GM12878 (cell line): ENCODE measurements around the gene DSTYK. TPM values are rescaled to one million over a fixed set of nuclear protein-coding genes. Genes with fewer than 3 reads are reported as not detected.

Source experiments
- ATAC-seq: fragments of 200-7000 bp; cut with Tn5 transposase; 3 replicates; pipeline ENCODE4 v1.9.1; 2020; ENCODE audit warnings: mild to moderate bottlenecking, moderate library complexity
- BruUV-seq: library from RNA; stranded (reverse); fragments of 400-500 nt; replicated peaks from 2 replicates; lab custom pipeline; 2021; lab: Mats Ljungman, UMichigan
- CTCF ChIA-PET: fragments of 300-600 bp; sonication (Branson Sonifier 250); formaldehyde crosslinking; extraction: SDS; loops from one replicate; lab custom pipeline; 2021; ENCODE audit warnings: inconsistent platforms; lab: Yijun Ruan, JAX
- POLR2A ChIA-PET: fragments of 350-600 bp; formaldehyde crosslinking; extraction: SDS; loops from one replicate; lab custom pipeline; 2021; ENCODE audit warnings: inconsistent platforms; lab: Charles Lee
- RAD21 ChIA-PET: fragments of 300-600 bp; sonication (Branson Sonifier 250); formaldehyde crosslinking; loops from one replicate; lab custom pipeline; 2023; ENCODE audit warnings: antibody characterized with exemption; ENCODE audit not compliant: unreplicated experiment; lab: Charles Lee
- SMC1A ChIA-PET: fragments of 300-600 bp; sonication (Branson Sonifier 250); formaldehyde crosslinking; loops from one replicate; lab custom pipeline; 2023; ENCODE audit not compliant: unreplicated experiment, uncharacterized antibody; lab: Charles Lee
- DNase-seq: peaks from one replicate; pipeline ENCODE4 v3.0.0-alpha.2; 2011; ENCODE audit warnings: low read depth, low spot score
- FAIRE-seq: peaks from 3 replicates; lab custom pipeline; 2011; peaks lifted over from hg19 to GRCh38; lab: Jason Lieb, UNC
- H2AFZ ChIP-seq: 2 replicates; pipeline ENCODE4 v1.6.0; 2011; ENCODE audit warnings: low read depth, low read length, control low read depth; ENCODE audit not compliant: control insufficient read depth
- H3K27ac ChIP-seq: 2 replicates; pipeline ENCODE4 v1.5.1; 2011; ENCODE audit warnings: control low read depth; ENCODE audit not compliant: control insufficient read depth, insufficient read depth
- H3K27me3 ChIP-seq, 2 experiments: replicated peaks in 1 of 2; 2 replicates each; pipeline versions ENCODE4 v1.6.0 to v1.6.1; 2011; ENCODE audit warnings: low read length in 1 of 2; ENCODE audit not compliant: control insufficient read depth in 2 of 2, insufficient read depth in 2 of 2
- H3K36me3 ChIP-seq, 2 experiments: 2 replicates each; pipeline ENCODE4 v1.5.1; 2011; ENCODE audit warnings: low read length in 1 of 2; ENCODE audit not compliant: control insufficient read depth in 2 of 2, insufficient read depth in 2 of 2
- H3K4me1 ChIP-seq: 2 replicates; pipeline ENCODE4 v1.6.1; 2011; ENCODE audit warnings: mild to moderate bottlenecking, low read length, moderate library complexity, mixed read lengths; ENCODE audit not compliant: control insufficient read depth, insufficient read depth
- H3K4me2 ChIP-seq: 2 replicates; pipeline ENCODE4 v1.6.0; 2011; ENCODE audit warnings: control low read depth; ENCODE audit not compliant: control insufficient read depth, insufficient read depth
- H3K4me3 ChIP-seq: fragments of 200-600 bp; sonication (generic); 2 replicates; pipeline ENCODE4 v1.5.1; 2016
- H3K79me2 ChIP-seq: 2 replicates; pipeline ENCODE4 v1.6.0; 2011; ENCODE audit warnings: low read length; ENCODE audit not compliant: control insufficient read depth, insufficient read depth
- H3K9ac ChIP-seq: 2 replicates; pipeline ENCODE4 v1.8.0; 2011; ENCODE audit warnings: low read length, control low read depth, mixed read lengths; ENCODE audit not compliant: control insufficient read depth, insufficient read depth
- H3K9me3 ChIP-seq: replicated peaks from 3 replicates; pipeline ENCODE4 v1.5.1; 2011; ENCODE audit warnings: mild to moderate bottlenecking, low read length; ENCODE audit not compliant: control insufficient read depth, insufficient read depth
- H4K20me1 ChIP-seq: 2 replicates; pipeline ENCODE4 v1.6.0; 2011; ENCODE audit not compliant: control insufficient read depth, insufficient read depth
- BHLHE40 ChIP-seq, 2 experiments: fragments of 450-650 bp in 1 of 2; IDR thresholded peaks; 2 replicates each; pipeline ENCODE4 v1.6.1; 2011 to 2017; ENCODE audit warnings: low read depth in 2 of 2, borderline replicate concordance in 1 of 2, improper control_type of control experiment in 1 of 2, low read length in 1 of 2, mild to moderate bottlenecking in 1 of 2
- BMI1 ChIP-seq: fragments of 450-650 bp; IDR thresholded peaks from 2 replicates; pipeline ENCODE4 v1.6.1; 2016; ENCODE audit warnings: mild to moderate bottlenecking, moderate library complexity, borderline replicate concordance
- CEBPZ ChIP-seq: fragments of 150-350 bp; IDR thresholded peaks from 2 replicates; pipeline ENCODE4 v1.6.1; 2016; ENCODE audit warnings: low read depth, low read length
- CUX1 ChIP-seq: IDR thresholded peaks from 2 replicates; pipeline ENCODE4 v1.6.1; 2012; ENCODE audit warnings: improper control_type of control experiment, low read depth, low read length; ENCODE audit not compliant: insufficient replicate concordance
- GABPA ChIP-seq: IDR thresholded peaks from 2 replicates; pipeline ENCODE4 v1.6.1; 2014; ENCODE audit warnings: antibody characterized with exemption, low read depth, mild to moderate bottlenecking, inconsistent platforms
- RELB ChIP-seq: fragments of 450-650 bp; IDR thresholded peaks from 2 replicates; pipeline ENCODE4 v1.6.1; 2017; ENCODE audit warnings: low read depth, mild to moderate bottlenecking, moderate library complexity
- SMAD1 ChIP-seq: fragments of 450-650 bp; IDR thresholded peaks from 2 replicates; pipeline ENCODE4 v1.6.1; 2018; ENCODE audit warnings: mild to moderate bottlenecking, low read depth; ENCODE audit not compliant: partially characterized antibody
- ZNF24 ChIP-seq: fragments of 450-650 bp; IDR thresholded peaks from 2 replicates; pipeline ENCODE4 v1.6.1; 2017; ENCODE audit warnings: antibody characterized with exemption, mild to moderate bottlenecking
- WGBS: methylation state at CpG from one replicate; pipeline ENCODE4 v1.1.6; 2016; ENCODE audit warnings: low lambda C conversion rate; ENCODE audit not compliant: insufficient replicate concordance, insufficient coverage; ENCODE audit errors: missing lambda C conversion rate; 5-methylcytosine and 5-hydroxymethylcytosine counted together
- in situ Hi-C: fragments of 300-500 bp; cut with MboI; formaldehyde crosslinking; loops from 9 replicates; pipeline ENCODE4 v1.14.3; 2018; ENCODE audit warnings: mixed read lengths
- intact Hi-C: fragments of 100-400 bp; cut with micrococcal nuclease; formaldehyde crosslinking; loops from one replicate; pipeline ENCODE4 v1.14.2; 2022; ENCODE audit not compliant: unreplicated experiment
- polyA plus RNA-seq, 11 experiments: library from polyadenylated mRNA; depleted of rRNA in 4 of 11; unstranded in 6 of 11; stranded (reverse) in 5 of 11; fragments of >200 nt; fragmentation: Nextera tagmentation in 4 of 11; fragmentation: Illumina TruSeq in 1 of 11; extraction: Ambion mirVana in 4 of 11; extraction: Trizol in 1 of 11; gene quantifications; 1 replicate in 1 of 11; 2 replicates in 10 of 11; pipeline versions ENCODE4 v1.2.1 to v1.2.3, GENCODE V29; 2011 to 2016; ENCODE audit warnings: inconsistent platforms in 2 of 11, missing spikeins in 2 of 11, low read depth in 1 of 11
- total RNA-seq, 4 experiments: library from RNA; depleted of rRNA in 3 of 4; stranded (reverse); fragments of >200 nt in 3 of 4; fragmentation: Illumina TruSeq in 1 of 4; extraction: Trizol in 1 of 4; gene quantifications; 2 replicates each; pipeline versions ENCODE4 v1.2.1 to v1.2.3, GENCODE V29; 2013 to 2021
- TF ChIP-seq, protein P1 (sequence below): fragments of 450-650 bp; IDR thresholded peaks from 2 replicates; pipeline ENCODE4 v1.6.1; 2014; ENCODE audit warnings: mild to moderate bottlenecking
- TF ChIP-seq, protein P2 (sequence below): IDR thresholded peaks from 2 replicates; pipeline ENCODE4 v1.6.1; 2012; ENCODE audit warnings: low read length, inconsistent platforms

Gene DSTYK
- total and polyA plus RNA-seq, 10 of the 15 experiments (the other 5 are each of a cell fraction or from before 2014, with no cell fraction given) = 2.7 to 5.5 (median 3.6) TPM

GRCh38 chr1:205168291-205168690, 43.2 kb downstream of the DSTYK start:
- Histone ChIP-seq H3K36me3 (peaks cover 0 to 7% of the 10 kb centered on the region in 2 experiments; a peak in 2 of 4 replicates), H3K4me3 (no peak overlapping the region), H3K4me2 (no peak overlapping the region), H3K9ac (no peak overlapping the region), H3K4me1 (no peaks in the 10 kb centered on the region; the same call in 1 of the 2 replicates), H2AFZ (no peak overlapping the region), H3K79me2 (no peaks in the 10 kb centered on the region), H3K9me3 (no peaks in the 10 kb centered on the region), H3K27me3 (no peaks in the 10 kb centered on the region), H4K20me1 (no peaks in the 10 kb centered on the region), H3K27ac (no peak overlapping the region)
- ATAC-seq = no peak
- BruUV-seq = no TSS peak
- SMC1A ChIA-PET = no interaction called here
- POLR2A ChIA-PET = no interaction called here
- DNase-seq = no peak
- no peak for FAIRE-seq
- WGBS = 32% methylated on average over 1 of the region's 1 CpG
- CTCF ChIA-PET = interaction anchor here (1.5 kb wide), 1 partner anchor 27 kb away, joined by 4 read pairs; no protein-coding TSS in a partner anchor
- RAD21 ChIA-PET = no interaction called here
- intact Hi-C loops = no loop called here
- in situ Hi-C loops = no loop called here
- TF ChIP-seq SMAD1 = no peak
- TF ChIP-seq CUX1 = no peak
- TF ChIP-seq, protein P1, sequence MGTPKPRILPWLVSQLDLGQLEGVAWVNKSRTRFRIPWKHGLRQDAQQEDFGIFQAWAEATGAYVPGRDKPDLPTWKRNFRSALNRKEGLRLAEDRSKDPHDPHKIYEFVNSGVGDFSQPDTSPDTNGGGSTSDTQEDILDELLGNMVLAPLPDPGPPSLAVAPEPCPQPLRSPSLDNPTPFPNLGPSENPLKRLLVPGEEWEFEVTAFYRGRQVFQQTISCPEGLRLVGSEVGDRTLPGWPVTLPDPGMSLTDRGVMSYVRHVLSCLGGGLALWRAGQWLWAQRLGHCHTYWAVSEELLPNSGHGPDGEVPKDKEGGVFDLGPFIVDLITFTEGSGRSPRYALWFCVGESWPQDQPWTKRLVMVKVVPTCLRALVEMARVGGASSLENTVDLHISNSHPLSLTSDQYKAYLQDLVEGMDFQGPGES = no peak
- no peak for TF ChIP-seq BMI1
- no peak for TF ChIP-seq CEBPZ
- no peak for TF ChIP-seq ZNF24
- no peak for TF ChIP-seq RELB
- TF ChIP-seq GABPA = no peak
- TF ChIP-seq, protein P2, sequence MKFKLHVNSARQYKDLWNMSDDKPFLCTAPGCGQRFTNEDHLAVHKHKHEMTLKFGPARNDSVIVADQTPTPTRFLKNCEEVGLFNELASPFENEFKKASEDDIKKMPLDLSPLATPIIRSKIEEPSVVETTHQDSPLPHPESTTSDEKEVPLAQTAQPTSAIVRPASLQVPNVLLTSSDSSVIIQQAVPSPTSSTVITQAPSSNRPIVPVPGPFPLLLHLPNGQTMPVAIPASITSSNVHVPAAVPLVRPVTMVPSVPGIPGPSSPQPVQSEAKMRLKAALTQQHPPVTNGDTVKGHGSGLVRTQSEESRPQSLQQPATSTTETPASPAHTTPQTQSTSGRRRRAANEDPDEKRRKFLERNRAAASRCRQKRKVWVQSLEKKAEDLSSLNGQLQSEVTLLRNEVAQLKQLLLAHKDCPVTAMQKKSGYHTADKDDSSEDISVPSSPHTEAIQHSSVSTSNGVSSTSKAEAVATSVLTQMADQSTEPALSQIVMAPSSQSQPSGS = no peak
- TF ChIP-seq BHLHE40 (IDR thresholded peaks at IDR 0.05; ENCODE audit: borderline replicate concordance in 1 of 2, low read depth in 2 of 2, low read length in 1 of 2) = no peak
